ENCODE results near the gene GRK5. TPM values are rescaled to one million over a fixed set of nuclear protein-coding genes. Genes with fewer than 3 reads are reported as not detected.

GRK5 gene
- total RNA-seq, 1 experiment from 2014 or later, result 2.3 TPM

DNA sequence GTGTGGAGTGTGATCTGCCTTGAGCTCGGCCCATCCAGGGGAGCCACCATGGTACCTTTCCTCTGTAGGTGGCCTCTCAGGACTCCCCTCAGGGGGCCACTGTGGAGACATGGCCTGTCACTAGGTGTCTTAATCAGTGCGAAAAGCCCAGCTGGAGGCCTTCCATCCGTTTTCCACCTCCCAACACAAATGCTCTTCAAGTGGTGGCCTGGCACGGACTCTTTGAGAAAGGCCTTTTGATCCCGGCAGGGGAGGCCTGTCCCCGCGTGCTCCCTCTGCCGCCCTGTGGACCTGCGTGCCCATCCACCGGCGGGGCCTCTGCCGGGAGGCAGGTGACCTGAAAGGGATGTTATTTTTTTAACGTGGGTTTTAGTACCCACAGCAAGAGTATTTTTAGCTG, 185.6 kb downstream of the GRK5 start:
- CTCF ChIA-PET, result interaction anchor here (1.1 kb wide), 1 partner anchor 186 kb away, joined by 3 read pairs; the partner anchor contains the start of gene GRK5
- no peak for ATAC-seq
- Mint-ChIP-seq H3K27me3 (ENCODE audit: low read depth) (no peaks in the 10 kb centered on the region), H3K9me3 (peaks cover 4% of the 10 kb centered on the region; the same call in 1 of the 2 replicates), H3K4me3 (no peak overlapping the region), H3K36me3 (no peaks in the 10 kb centered on the region), H3K4me1 (no peaks in the 10 kb centered on the region), H3K27ac (no peak overlapping the region)
- POLR2A ChIA-PET, result no interaction called here
- no peak for DNase-seq (ENCODE audit: low spot score)
- TF ChIP-seq TP53 (CRISPR knock-in tag; IDR thresholded peaks at IDR 0.05) (no peak), ZNF396 (CRISPR knock-in tag; IDR thresholded peaks at IDR 0.05; ENCODE audit: borderline replicate concordance) (no peak), MYBL2 (CRISPR knock-in tag; IDR thresholded peaks at IDR 0.05) (no peak), JUN (CRISPR knock-in tag; IDR thresholded peaks at IDR 0.05) (no peak), ZNF317 (CRISPR knock-in tag; IDR thresholded peaks at IDR 0.05; ENCODE audit: borderline replicate concordance, low read depth) (no peak), ZNF121 (CRISPR knock-in tag; IDR thresholded peaks at IDR 0.05) (no peak), ZNF138 (CRISPR knock-in tag; conservative IDR thresholded peaks at IDR 0.05) (no peak), FOXK1 (CRISPR knock-in tag; IDR thresholded peaks at IDR 0.05) (no peak), ATF1 (CRISPR knock-in tag; IDR thresholded peaks at IDR 0.05) (no peak), SMAD4 (CRISPR knock-in tag; IDR thresholded peaks at IDR 0.05) (no peak), FOXJ3 (CRISPR knock-in tag; IDR thresholded peaks at IDR 0.05; ENCODE audit: borderline replicate concordance) (no peak), IRF1 (CRISPR knock-in tag; IDR thresholded peaks at IDR 0.05) (no peak), GABPB1 (CRISPR knock-in tag; IDR thresholded peaks at IDR 0.05) (no peak), ZBTB21 (CRISPR knock-in tag; IDR thresholded peaks at IDR 0.05; ENCODE audit: borderline replicate concordance) (no peak), TEAD1 (CRISPR knock-in tag; IDR thresholded peaks at IDR 0.05) (no peak), TEAD4 (CRISPR knock-in tag; IDR thresholded peaks at IDR 0.05) (no peak), KAT7 (CRISPR knock-in tag; IDR thresholded peaks at IDR 0.05; ENCODE audit: borderline replicate concordance) (no peak)
- TF ChIP-seq, protein P1, sequence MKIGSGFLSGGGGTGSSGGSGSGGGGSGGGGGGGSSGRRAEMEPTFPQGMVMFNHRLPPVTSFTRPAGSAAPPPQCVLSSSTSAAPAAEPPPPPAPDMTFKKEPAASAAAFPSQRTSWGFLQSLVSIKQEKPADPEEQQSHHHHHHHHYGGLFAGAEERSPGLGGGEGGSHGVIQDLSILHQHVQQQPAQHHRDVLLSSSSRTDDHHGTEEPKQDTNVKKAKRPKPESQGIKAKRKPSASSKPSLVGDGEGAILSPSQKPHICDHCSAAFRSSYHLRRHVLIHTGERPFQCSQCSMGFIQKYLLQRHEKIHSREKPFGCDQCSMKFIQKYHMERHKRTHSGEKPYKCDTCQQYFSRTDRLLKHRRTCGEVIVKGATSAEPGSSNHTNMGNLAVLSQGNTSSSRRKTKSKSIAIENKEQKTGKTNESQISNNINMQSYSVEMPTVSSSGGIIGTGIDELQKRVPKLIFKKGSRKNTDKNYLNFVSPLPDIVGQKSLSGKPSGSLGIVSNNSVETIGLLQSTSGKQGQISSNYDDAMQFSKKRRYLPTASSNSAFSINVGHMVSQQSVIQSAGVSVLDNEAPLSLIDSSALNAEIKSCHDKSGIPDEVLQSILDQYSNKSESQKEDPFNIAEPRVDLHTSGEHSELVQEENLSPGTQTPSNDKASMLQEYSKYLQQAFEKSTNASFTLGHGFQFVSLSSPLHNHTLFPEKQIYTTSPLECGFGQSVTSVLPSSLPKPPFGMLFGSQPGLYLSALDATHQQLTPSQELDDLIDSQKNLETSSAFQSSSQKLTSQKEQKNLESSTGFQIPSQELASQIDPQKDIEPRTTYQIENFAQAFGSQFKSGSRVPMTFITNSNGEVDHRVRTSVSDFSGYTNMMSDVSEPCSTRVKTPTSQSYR (CRISPR knock-in tag; IDR thresholded peaks at IDR 0.05), result no peak
- TF ChIP-seq, protein P2, sequence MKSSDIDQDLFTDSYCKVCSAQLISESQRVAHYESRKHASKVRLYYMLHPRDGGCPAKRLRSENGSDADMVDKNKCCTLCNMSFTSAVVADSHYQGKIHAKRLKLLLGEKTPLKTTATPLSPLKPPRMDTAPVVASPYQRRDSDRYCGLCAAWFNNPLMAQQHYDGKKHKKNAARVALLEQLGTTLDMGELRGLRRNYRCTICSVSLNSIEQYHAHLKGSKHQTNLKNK (CRISPR knock-in tag; IDR thresholded peaks at IDR 0.05), result no peak
- TF ChIP-seq, protein P3, sequence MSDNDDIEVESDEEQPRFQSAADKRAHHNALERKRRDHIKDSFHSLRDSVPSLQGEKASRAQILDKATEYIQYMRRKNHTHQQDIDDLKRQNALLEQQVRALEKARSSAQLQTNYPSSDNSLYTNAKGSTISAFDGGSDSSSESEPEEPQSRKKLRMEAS (CRISPR knock-in tag; IDR thresholded peaks at IDR 0.05), result no peak

- no peak for ATAC-seq
- no peak for TF ChIP-seq JUN (CRISPR knock-in tag; IDR thresholded peaks at IDR 0.05)
- TF ChIP-seq PRDM15 (CRISPR knock-in tag; IDR thresholded peaks at IDR 0.05), result no peak
- ChIA-PET POLR2A (no interaction called here), CTCF (interaction anchor here (1.1 kb wide), 1 partner anchor 186 kb away, joined by 3 read pairs; the partner anchor contains the start of gene GRK5)
- no peak overlapping the region for H3K27ac Mint-ChIP-seq
- H3K27me3 Mint-ChIP-seq (ENCODE audit: low read depth), result no peaks in the 10 kb centered on the region
- peaks cover 4% of the 10 kb centered on the region; the same call in 1 of the 2 replicates for H3K9me3 Mint-ChIP-seq
- no peaks in the 10 kb centered on the region for H3K4me1 Mint-ChIP-seq
- DNase-seq (ENCODE audit: low spot score), result no peak
- H3K36me3 Mint-ChIP-seq, result no peaks in the 10 kb centered on the region
- no peak overlapping the region for H3K4me3 Mint-ChIP-seq
Measured at GRCh38 chr10:119393421-119393820, 186.1 kb downstream of the GRK5 start.
